Amniotic epithelial cell (primary cell): ENCODE results near the gene SYTL4.
A peak's percentile ranks its signal among the peaks of the same experiment; 100 is the strongest.

Experiments used
- DNase-seq: peaks from one replicate; pipeline ENCODE4 v3.0.0-alpha.2; 2010; ENCODE audit warnings: low read depth

Gene SYTL4

GRCh38 chrX:100648458-100649417 is 83.2 kb downstream of the SYTL4 start:
- DNase-seq: no peak

- DNase-seq: peak; percentile 42
Observed at GRCh38 chrX:100647739-100648138, 84.2 kb downstream of the SYTL4 start.

GRCh38 chrX:100647095-100647494 is 84.8 kb downstream of the SYTL4 start:
- peak; percentile 72 for DNase-seq

GRCh38 chrX:100645106-100645505 is 86.8 kb downstream of the SYTL4 start:
- DNase-seq: no peak

GRCh38 chrX:100643956-100644860 is 87.7 kb downstream of the SYTL4 start, which contains the start of gene SRPX2:
TSS of gene SRPX2 (plus strand) at chrX:100644199. CDS start at chrX:100646323, 2,124 bp downstream.
- peak; percentile 94 for DNase-seq

- no peak for DNase-seq
Observed at GRCh38 chrX:100643212-100643611, 88.7 kb downstream of the SYTL4 start.

- no peak for DNase-seq
Observed at GRCh38 chrX:100642290-100642689, 89.6 kb downstream of the SYTL4 start.

- peak; percentile 80 for DNase-seq
Observed at GRCh38 chrX:100636321-100636991, 95.5 kb downstream of the SYTL4 start, which contains the start of gene TSPAN6. TSS of gene TSPAN6 (minus strand) at chrX:100636806. CDS start at chrX:100636694, 112 bp downstream.

- no peak for DNase-seq
Observed at GRCh38 chrX:100635989-100636320, 96.0 kb downstream of the SYTL4 start.

- DNase-seq: no peak
Observed at GRCh38 chrX:100635040-100635439, 96.9 kb downstream of the SYTL4 start.

- DNase-seq: no peak
Observed at GRCh38 chrX:100625985-100626491, 105.9 kb downstream of the SYTL4 start.
